Measurements from ENCODE around the gene KCNQ1OT1. TPM values are rescaled to one million over a fixed set of nuclear protein-coding genes. Genes with fewer than 3 reads are reported as not detected.

KCNQ1OT1 gene
- total RNA-seq, 4 donors from 2014 or later, result 6.3 to 8.0 (median 7.7) TPM

DNA sequence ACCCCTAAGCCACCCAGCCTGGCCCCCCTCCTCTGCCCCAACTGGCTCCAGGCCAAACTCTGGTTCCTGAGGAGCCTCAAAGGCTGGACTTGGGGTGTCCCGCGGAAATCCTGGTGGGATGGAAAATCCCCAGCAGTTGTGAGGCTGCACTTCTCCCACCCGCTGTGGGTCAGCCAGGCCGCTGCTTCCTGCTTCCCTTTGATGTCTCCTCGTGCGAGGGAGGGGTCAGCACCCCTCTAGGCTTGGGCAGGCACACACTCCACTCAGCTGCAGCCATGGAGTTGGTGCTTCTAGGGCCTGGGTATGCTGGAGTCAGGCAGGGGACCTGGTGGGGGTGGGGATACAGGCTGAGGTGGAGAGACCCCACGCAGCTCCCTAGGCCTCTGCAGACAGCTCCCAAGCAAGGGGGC, 12.0 kb downstream of the KCNQ1OT1 start:
- 59 to 80% methylated on average over 1 to 7 of the region's 7 CpGs for WGBS, 2 donors
- TF ChIP-seq POLR2A (IDR thresholded peaks at IDR 0.05), result no peak
- no peak for TF ChIP-seq EP300 (IDR thresholded peaks at IDR 0.05)
- TF ChIP-seq, protein P1, sequence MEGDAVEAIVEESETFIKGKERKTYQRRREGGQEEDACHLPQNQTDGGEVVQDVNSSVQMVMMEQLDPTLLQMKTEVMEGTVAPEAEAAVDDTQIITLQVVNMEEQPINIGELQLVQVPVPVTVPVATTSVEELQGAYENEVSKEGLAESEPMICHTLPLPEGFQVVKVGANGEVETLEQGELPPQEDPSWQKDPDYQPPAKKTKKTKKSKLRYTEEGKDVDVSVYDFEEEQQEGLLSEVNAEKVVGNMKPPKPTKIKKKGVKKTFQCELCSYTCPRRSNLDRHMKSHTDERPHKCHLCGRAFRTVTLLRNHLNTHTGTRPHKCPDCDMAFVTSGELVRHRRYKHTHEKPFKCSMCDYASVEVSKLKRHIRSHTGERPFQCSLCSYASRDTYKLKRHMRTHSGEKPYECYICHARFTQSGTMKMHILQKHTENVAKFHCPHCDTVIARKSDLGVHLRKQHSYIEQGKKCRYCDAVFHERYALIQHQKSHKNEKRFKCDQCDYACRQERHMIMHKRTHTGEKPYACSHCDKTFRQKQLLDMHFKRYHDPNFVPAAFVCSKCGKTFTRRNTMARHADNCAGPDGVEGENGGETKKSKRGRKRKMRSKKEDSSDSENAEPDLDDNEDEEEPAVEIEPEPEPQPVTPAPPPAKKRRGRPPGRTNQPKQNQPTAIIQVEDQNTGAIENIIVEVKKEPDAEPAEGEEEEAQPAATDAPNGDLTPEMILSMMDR (IDR thresholded peaks at IDR 0.05), result no peak
- Histone ChIP-seq H3K4me1 (peaks cover 0 to 61% (median 11%) of the 10 kb centered on the region in 4 donors), H3K4me3 (no peak overlapping the region), H3K9me3 (no peaks in the 10 kb centered on the region), H3K36me3 (no peaks in the 10 kb centered on the region), H3K27ac (no peak overlapping the region), H3K27me3 (no peaks in the 10 kb centered on the region)
- DNase-seq (ENCODE audit: low spot score in 2 of 2), result no peak

DNA sequence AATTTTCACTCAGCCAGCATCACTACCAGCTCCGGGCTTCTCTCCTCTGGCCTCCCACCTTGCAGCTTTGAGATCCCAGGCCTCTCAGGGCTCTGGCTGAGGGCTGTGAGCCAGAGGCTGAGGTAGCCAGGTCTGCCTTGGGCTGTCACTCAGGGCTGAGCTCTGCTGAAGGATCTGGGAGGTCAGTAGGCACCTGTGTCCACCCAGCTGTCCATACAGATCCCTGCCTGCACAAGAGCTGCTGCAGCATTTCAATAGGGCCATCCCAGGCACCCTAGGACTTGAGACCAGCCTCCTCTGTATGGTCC, 12.6 kb downstream of the KCNQ1OT1 start:
- H3K27me3 ChIP-seq, result no peaks in the 10 kb centered on the region
- H3K4me1 ChIP-seq, result peaks cover 0 to 55% (median 11%) of the 10 kb centered on the region in 4 donors
- H3K27ac ChIP-seq, result no peak overlapping the region
- H3K9me3 ChIP-seq, result no peaks in the 10 kb centered on the region
- 63 to 73% methylated on average over 1 of the region's 1 CpG for WGBS, 2 donors
- DNase-seq (ENCODE audit: low spot score in 2 of 2), result no peak
- H3K36me3 ChIP-seq, result no peaks in the 10 kb centered on the region
- H3K4me3 ChIP-seq, result no peak overlapping the region
- TF ChIP-seq, protein P1 (IDR thresholded peaks at IDR 0.05), result no peak
- TF ChIP-seq EP300 (IDR thresholded peaks at IDR 0.05) (no peak), POLR2A (IDR thresholded peaks at IDR 0.05) (no peak)

DNA sequence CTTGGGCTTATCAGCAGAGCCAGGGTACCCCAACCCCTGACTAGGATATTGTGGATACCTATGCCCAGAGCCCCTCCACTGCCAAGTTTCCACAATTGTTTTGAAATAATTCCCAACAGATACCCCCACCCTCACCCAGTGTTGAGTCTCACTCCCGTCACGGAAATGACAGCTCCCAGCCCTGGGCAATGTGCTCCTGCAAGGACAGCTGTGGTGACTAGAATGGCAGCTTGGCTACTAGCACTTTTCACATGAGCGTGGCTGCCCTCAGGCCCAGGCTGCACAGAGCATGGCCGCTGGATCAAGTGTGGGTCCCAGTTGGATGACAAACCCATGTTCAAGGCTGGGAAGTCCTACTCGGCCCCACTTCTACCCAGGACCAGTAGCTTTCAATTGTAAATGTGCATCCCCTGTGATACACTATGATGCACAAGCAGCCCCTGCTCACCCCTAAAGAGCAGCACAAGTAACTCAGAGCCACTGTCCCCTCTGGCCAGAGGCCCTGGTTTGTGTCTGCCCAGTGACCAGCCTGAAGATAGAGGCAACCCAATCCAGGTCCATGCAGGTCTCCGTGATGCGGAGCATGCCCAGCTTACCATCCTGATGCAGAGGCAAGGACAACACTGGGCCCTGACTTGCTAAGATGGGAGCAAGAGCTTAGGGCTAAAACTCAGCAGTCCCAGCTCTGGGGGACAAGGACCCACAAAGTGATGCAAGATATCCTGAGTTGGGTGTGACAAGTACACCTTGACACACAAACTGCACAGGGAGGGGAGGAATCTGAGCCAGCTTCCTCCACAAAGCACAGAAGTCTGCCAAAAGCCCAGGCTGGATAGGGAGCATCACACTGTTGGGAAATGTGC, 13.2 kb downstream of the KCNQ1OT1 start:
- H3K4me3 ChIP-seq, result no peak overlapping the region
- no peaks in the 10 kb centered on the region for H3K9me3 ChIP-seq
- H3K4me1 ChIP-seq, result peaks cover 0 to 49% (median 11%) of the 10 kb centered on the region in 4 donors
- no peaks in the 10 kb centered on the region for H3K27me3 ChIP-seq
- 87 to 92% methylated on average over 7 of the region's 7 CpGs for WGBS, 2 donors
- DNase-seq (ENCODE audit: low spot score in 2 of 2), result no peak
- TF ChIP-seq, protein P1 (IDR thresholded peaks at IDR 0.05), result no peak
- TF ChIP-seq EP300 (IDR thresholded peaks at IDR 0.05), result no peak
- H3K27ac ChIP-seq, result no peak overlapping the region
- no peaks in the 10 kb centered on the region for H3K36me3 ChIP-seq

DNA sequence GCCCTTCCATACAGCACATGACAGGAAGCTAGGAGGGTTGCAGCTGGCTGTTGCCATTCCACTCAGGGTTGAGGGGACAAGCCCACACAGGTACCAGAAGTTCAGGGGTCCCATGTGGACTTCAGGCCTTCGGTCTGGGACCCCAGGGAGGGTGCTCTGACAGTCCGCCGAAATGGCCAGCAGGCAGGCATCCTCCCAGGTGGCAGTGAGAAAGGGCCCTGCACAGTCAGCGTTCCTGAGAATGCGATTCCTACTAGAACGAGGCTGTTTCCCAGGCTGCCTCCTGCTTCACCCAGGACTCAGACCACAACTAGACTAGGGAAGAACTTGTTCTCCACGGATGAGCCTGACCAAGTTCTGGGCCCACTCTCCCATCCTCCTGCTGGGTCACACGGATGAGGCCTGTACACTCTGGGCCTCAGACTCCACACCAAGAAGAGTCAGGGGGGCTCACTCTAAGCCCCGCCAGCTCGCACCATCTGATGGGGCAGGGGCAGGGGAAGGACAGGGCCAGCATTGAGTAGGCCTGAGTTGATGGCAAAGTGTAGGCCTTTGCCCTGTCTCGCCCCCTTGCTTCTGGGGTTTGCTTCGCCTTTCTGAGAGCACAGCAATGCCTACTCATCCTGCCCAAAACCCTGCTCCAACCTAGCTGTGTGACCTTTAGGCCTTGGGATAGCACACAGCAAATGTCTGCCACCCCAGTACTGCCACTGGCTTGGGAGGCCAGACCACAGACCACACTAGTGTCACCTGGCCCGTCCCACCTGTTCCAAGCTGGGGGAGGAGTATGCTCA, 14.0 kb downstream of the KCNQ1OT1 start:
- Histone ChIP-seq H3K9me3 (no peaks in the 10 kb centered on the region), H3K27me3 (no peaks in the 10 kb centered on the region), H3K4me3 (no peak overlapping the region), H3K36me3 (no peaks in the 10 kb centered on the region), H3K27ac (no peak overlapping the region), H3K4me1 (peaks cover 0 to 41% (median 10%) of the 10 kb centered on the region in 4 donors)
- TF ChIP-seq, protein P1 (IDR thresholded peaks at IDR 0.05), result no peak
- TF ChIP-seq POLR2A (IDR thresholded peaks at IDR 0.05), result no peak
- no peak for TF ChIP-seq EP300 (IDR thresholded peaks at IDR 0.05)
- DNase-seq (ENCODE audit: low spot score in 2 of 2), result no peak
- WGBS, 2 donors, result 86 to 93% methylated on average over 6 to 12 of the region's 13 CpGs

DNA sequence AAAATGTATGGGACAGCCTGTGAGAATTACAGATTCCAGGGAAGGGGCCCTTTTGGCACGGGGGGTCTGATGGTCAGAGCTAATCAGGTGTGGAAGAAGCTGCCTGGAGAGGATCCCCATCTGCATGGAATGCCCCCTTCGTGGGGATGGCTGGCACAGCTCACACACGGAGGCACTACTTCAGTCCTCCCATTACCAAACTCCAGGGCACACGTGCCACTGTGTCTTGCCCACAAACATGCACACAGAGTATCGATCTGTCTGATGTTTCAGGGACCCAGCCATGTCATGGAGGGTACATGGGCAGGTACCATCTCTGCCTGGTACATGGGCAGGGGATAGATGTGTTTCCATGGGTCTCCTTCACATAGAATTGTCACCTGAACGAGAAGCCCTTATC, 14.7 kb downstream of the KCNQ1OT1 start:
- Histone ChIP-seq H3K9me3 (no peaks in the 10 kb centered on the region), H3K27ac (no peak overlapping the region), H3K36me3 (no peaks in the 10 kb centered on the region), H3K4me3 (no peak overlapping the region), H3K27me3 (no peaks in the 10 kb centered on the region), H3K4me1 (peaks cover 0 to 34% (median 9%) of the 10 kb centered on the region in 4 donors)
- DNase-seq (ENCODE audit: low spot score in 2 of 2), result no peak
- TF ChIP-seq, protein P1 (IDR thresholded peaks at IDR 0.05), result no peak
- TF ChIP-seq EP300 (IDR thresholded peaks at IDR 0.05) (no peak), POLR2A (IDR thresholded peaks at IDR 0.05) (no peak)
- WGBS, 2 donors, result 80 to 86% methylated on average over 6 of the region's 6 CpGs
